ENCODE data around the gene FAM107B. TPM values are rescaled to one million over a fixed set of nuclear protein-coding genes. Genes with fewer than 3 reads are reported as not detected.

The FAM107B gene
- 100 to 1,000 TPM; 167 to 231 (median 189) TPM for total RNA-seq
- 100 to 1,000 TPM; 213 to 236 TPM for polyA plus RNA-seq
- 286 reads per million, percentile 96 among the genes with 10 or more reads in this experiment for total RNA-seq

DNA sequence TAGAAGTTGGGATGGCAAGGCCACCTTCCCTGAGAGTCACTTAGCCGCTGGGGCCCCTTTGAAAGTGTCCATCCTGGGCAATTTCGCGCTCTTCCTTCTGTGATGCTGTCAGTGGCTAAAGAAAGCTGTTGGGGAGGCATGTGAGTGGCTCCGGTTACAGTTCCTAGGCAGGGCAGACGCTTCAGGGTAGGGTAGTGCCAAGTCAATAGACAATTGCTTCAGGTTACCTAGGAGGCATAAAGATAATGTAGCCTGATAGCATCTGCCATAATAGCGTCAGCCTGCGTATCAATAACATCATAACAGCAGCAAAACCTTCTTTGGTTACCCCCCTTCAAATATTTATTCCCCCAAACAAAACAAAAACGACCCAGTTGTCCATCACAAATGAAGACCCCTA, at the start of gene FAM107B:
TSS of gene FAM107B (minus strand) at position 101 of the 400 bp plus-strand sequence. CDS start 234 bp downstream, outside the sequence.
- H3K27ac Mint-ChIP-seq: peak within 1 kb of the TSS in 1 of 9 donors; percentile 51
- H3K27me3 Mint-ChIP-seq: peaks cover 0 to 11% (median 0%) of the 10 kb centered on the region in 5 donors
- Histone ChIP-seq H3K9me3 (ENCODE audit: control insufficient read depth in 2 of 3, low read length in 3 of 3) (no peaks in the 10 kb centered on the region), H3K4me3 (ENCODE audit: low read length) (no peak within 1 kb of the TSS), H3K27ac (ENCODE audit: low read depth, low read length) (no peak within 1 kb of the TSS), H3K4me1 (ENCODE audit: control insufficient read depth in 2 of 2, insufficient read depth in 2 of 2, low read length in 2 of 2) (no peaks in the 10 kb centered on the region), H3K36me3 (ENCODE audit: control insufficient read depth in 2 of 3, insufficient read depth in 3 of 3, low read length in 3 of 3) (no peaks in the 10 kb centered on the region), H3K27me3 (ENCODE audit: control insufficient read depth in 2 of 2, insufficient read depth in 2 of 2, low read length in 2 of 2) (no peaks in the 10 kb centered on the region)
- intact Hi-C loops (cut with micrococcal nuclease): no loop called here
- peaks cover 0 to 14% (median 10%) of the 10 kb centered on the region in 7 donors for H3K4me1 Mint-ChIP-seq
- ChIA-PET POLR2A (no interaction called here), CTCF (no interaction called here)
- no peak for ATAC-seq
- H3K36me3 Mint-ChIP-seq: no peaks in the 10 kb centered on the region
- H3K4me3 Mint-ChIP-seq: no peak within 1 kb of the TSS
- H3K9me3 Mint-ChIP-seq: peaks cover 0 to 2% (median 0%) of the 10 kb centered on the region in 11 donors
- no peak for DNase-seq

DNA sequence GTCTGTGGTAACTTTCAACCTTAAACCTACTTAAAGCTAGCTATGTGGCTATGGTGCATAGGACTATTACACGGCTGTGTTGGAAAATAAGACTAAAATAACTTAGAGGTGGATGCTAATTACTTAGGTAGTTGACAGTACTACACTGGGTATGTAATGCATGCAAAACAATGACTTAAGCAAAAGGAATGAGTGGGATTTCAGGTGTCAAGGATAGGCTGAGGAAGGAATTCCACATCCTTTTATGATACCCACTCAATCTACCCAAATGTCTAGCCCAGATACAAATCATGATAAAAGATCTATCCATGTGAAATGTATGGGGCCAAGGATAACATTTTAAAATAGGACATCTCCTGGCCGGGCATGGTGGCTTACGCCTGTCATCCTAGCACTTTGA, 49.3 kb upstream of the FAM107B start:
- Histone ChIP-seq H3K4me1 (ENCODE audit: control insufficient read depth in 2 of 2, insufficient read depth in 2 of 2, low read length in 2 of 2) (no peaks in the 10 kb centered on the region), H3K27ac (ENCODE audit: low read depth, low read length) (no peak overlapping the region), H3K4me3 (ENCODE audit: low read length) (no peak overlapping the region), H3K27me3 (ENCODE audit: control insufficient read depth in 2 of 2, insufficient read depth in 2 of 2, low read length in 2 of 2) (no peaks in the 10 kb centered on the region), H3K36me3 (ENCODE audit: control insufficient read depth in 2 of 3, insufficient read depth in 3 of 3, low read length in 3 of 3) (no peaks in the 10 kb centered on the region), H3K9me3 (ENCODE audit: control insufficient read depth in 2 of 3, low read length in 3 of 3) (no peaks in the 10 kb centered on the region)
- Mint-ChIP-seq H3K27ac (no peak overlapping the region), H3K4me3 (no peak overlapping the region), H3K9me3 (no peaks in the 10 kb centered on the region), H3K27me3 (peaks cover 0 to 10% (median 0%) of the 10 kb centered on the region in 5 donors), H3K4me1 (peaks cover 0 to 15% (median 3%) of the 10 kb centered on the region in 7 donors), H3K36me3 (peaks cover 0 to 2% (median 0%) of the 10 kb centered on the region in 5 donors)
- DNase-seq (no peak), ATAC-seq (no peak)
- intact Hi-C loops (cut with micrococcal nuclease): loop anchor here (1.0 to 5.0 kb wide), 8 partner anchors 177 to 1037 kb away; no protein-coding TSS in a partner anchor
- CTCF ChIA-PET: interaction anchor here (0.7 to 3.0 kb wide), 8 partner anchors 13 to 333 kb away, joined by 3 to 24 read pairs (median 4); no protein-coding TSS in a partner anchor
- POLR2A ChIA-PET: interaction anchor here (0.6 kb wide), 1 partner anchor 273 kb away, joined by 3 read pairs; no protein-coding TSS in a partner anchor

DNA sequence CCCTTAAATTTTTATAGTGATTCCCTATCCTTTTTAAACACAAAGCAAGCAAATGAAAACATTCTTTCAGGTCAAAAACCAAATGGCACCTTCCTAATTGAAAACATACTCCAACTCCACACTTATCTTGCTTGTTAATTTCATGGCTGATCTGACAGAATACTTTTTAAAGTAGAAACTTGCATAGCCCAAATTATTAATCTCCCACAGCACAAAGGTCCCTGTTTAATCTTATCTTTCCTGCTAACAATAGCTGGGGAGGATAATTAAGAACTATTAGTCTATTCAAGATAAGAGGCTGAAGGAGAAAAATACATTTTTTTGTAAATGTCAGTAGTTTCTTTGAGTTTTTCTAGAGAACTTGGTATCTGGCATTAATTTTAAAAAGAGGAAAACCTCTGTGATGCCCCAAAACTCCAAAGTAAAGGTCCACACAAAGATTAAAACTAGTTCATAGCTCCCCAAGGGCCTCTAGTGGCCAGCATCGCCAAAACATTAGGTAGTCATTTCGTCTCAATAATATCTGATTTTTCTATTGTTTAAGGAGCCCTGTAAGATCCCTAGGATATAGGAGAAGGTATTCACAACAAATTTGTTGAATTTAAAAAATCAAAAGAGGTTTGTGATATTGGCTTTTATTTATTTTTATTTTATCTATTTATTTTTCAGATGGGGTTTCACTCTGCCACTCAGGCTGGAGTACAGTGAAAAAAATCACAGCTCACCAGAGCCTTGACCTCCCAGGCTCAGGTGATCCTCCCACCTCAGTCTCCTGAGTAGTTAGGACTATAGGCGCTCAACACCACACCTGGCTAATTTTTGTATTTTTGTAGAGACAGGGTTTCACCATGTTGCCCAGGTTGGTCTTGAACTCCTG, 48.4 kb upstream of the FAM107B start:
- Mint-ChIP-seq H3K4me1 (peaks cover 0 to 15% (median 3%) of the 10 kb centered on the region in 7 donors), H3K9me3 (no peaks in the 10 kb centered on the region), H3K27ac (peak overlapping the region in 4 of 9 donors; percentile 5 to 14 (median 10)), H3K27me3 (peaks cover 0 to 10% (median 0%) of the 10 kb centered on the region in 5 donors), H3K4me3 (no peak overlapping the region), H3K36me3 (peaks cover 0 to 2% (median 0%) of the 10 kb centered on the region in 5 donors)
- ChIA-PET CTCF (interaction anchor here (0.6 to 3.0 kb wide), 17 partner anchors 14 to 332 kb away, joined by 3 to 24 read pairs (median 4); no protein-coding TSS in a partner anchor), POLR2A (interaction anchor here (0.6 to 1.2 kb wide), 5 partner anchors 13 to 622 kb away, joined by 3 to 4 read pairs (median 3); no protein-coding TSS in a partner anchor)
- H3K4me3 ChIP-seq (ENCODE audit: low read length): no peak overlapping the region
- no peak overlapping the region for H3K27ac ChIP-seq (ENCODE audit: low read depth, low read length)
- DNase-seq (peak in 6 of 9 donors; percentile 14 to 54 (median 38)), ATAC-seq (peak; percentile 64)
- H3K36me3 ChIP-seq (ENCODE audit: control insufficient read depth in 2 of 3, insufficient read depth in 3 of 3, low read length in 3 of 3): no peaks in the 10 kb centered on the region
- no peaks in the 10 kb centered on the region for H3K9me3 ChIP-seq (ENCODE audit: control insufficient read depth in 2 of 3, low read length in 3 of 3)
- intact Hi-C loops (cut with micrococcal nuclease): loop anchor here (1.0 to 5.0 kb wide), 8 partner anchors 176 to 1036 kb away; no protein-coding TSS in a partner anchor
- H3K4me1 ChIP-seq (ENCODE audit: control insufficient read depth in 2 of 2, insufficient read depth in 2 of 2, low read length in 2 of 2): no peaks in the 10 kb centered on the region
- no peaks in the 10 kb centered on the region for H3K27me3 ChIP-seq (ENCODE audit: control insufficient read depth in 2 of 2, insufficient read depth in 2 of 2, low read length in 2 of 2)

DNA sequence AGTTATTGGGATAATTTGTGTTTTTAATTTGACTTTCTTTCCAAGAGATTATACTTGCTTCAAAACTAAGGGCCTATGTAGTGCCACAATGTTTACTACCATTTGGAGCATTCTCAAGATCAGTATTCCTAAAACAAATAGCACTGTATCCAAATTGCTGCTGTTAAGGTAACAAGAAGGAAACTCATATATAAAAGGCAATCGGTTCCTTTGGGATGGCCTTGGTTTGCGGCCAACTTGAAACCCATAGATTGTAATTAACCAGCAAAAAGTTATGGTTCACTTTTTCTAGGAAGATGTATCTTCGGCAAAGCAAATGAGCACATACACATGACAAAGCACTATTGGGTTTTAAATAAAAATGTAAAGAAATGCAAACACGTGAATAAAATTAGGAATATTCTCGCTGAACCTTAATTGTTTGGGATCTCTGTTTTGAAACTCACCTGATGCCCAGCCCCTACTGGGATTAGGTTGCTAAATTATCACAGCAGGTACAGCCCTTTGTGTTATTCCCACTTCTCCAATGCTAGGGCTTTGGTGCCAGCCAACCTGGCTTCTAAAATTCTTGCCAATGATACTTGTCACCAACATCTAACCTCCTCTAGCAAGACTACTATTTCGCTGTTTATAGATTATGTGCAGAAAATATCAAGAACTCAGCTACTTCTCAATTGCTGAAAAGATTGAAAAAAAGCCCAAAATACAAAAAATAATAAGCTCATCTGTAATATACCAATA, 47.1 kb upstream of the FAM107B start:
- no peak overlapping the region for H3K4me3 ChIP-seq (ENCODE audit: low read length)
- Mint-ChIP-seq H3K36me3 (peaks cover 0 to 2% (median 0%) of the 10 kb centered on the region in 5 donors), H3K9me3 (no peaks in the 10 kb centered on the region), H3K4me1 (peaks cover 0 to 14% (median 3%) of the 10 kb centered on the region in 7 donors), H3K4me3 (no peak overlapping the region), H3K27ac (no peak overlapping the region), H3K27me3 (peaks cover 0 to 10% (median 0%) of the 10 kb centered on the region in 5 donors)
- DNase-seq: no peak
- intact Hi-C loops (cut with micrococcal nuclease): loop anchor here (2.0 to 5.0 kb wide), 4 partner anchors 175 to 1035 kb away; no protein-coding TSS in a partner anchor
- no peaks in the 10 kb centered on the region for H3K4me1 ChIP-seq (ENCODE audit: control insufficient read depth in 2 of 2, insufficient read depth in 2 of 2, low read length in 2 of 2)
- H3K27ac ChIP-seq (ENCODE audit: low read depth, low read length): no peak overlapping the region
- no peaks in the 10 kb centered on the region for H3K27me3 ChIP-seq (ENCODE audit: control insufficient read depth in 2 of 2, insufficient read depth in 2 of 2, low read length in 2 of 2)
- H3K36me3 ChIP-seq (ENCODE audit: control insufficient read depth in 2 of 3, insufficient read depth in 3 of 3, low read length in 3 of 3): no peaks in the 10 kb centered on the region
- CTCF ChIA-PET: interaction anchor here (0.6 to 3.0 kb wide), 10 partner anchors 155 to 322 kb away, joined by 3 to 24 read pairs (median 4); no protein-coding TSS in a partner anchor
- POLR2A ChIA-PET: interaction anchor here (0.5 to 1.2 kb wide), 4 partner anchors 15 to 273 kb away, joined by 3 to 4 read pairs (median 4); partner anchors contain the start of gene MEIG1
- H3K9me3 ChIP-seq (ENCODE audit: control insufficient read depth in 2 of 3, low read length in 3 of 3): no peaks in the 10 kb centered on the region
- no peak for ATAC-seq

DNA sequence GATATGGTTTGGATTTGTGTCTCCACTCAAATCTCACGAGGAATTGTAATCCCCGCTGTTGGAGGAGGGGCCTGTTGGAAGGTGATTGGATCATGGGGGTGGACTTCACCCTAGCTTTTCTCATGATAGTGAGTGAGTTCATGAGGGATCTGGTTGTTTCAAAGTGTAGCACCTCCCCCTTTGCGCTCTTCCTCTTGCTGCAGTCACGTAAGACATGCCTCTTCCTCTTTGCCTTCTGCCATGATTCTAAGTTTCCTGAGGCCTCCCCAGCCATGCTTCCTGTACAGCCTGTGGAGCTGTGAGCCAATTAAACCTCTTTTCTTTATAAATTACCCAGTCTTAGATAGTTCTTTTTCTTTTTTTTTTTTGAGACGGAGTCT, 46.1 kb upstream of the FAM107B start:
- Histone ChIP-seq H3K4me1 (ENCODE audit: control insufficient read depth in 2 of 2, insufficient read depth in 2 of 2, low read length in 2 of 2) (no peaks in the 10 kb centered on the region), H3K9me3 (ENCODE audit: control insufficient read depth in 2 of 3, low read length in 3 of 3) (no peaks in the 10 kb centered on the region), H3K27ac (ENCODE audit: low read depth, low read length) (no peak overlapping the region), H3K36me3 (ENCODE audit: control insufficient read depth in 2 of 3, insufficient read depth in 3 of 3, low read length in 3 of 3) (no peaks in the 10 kb centered on the region), H3K4me3 (ENCODE audit: low read length) (no peak overlapping the region), H3K27me3 (ENCODE audit: control insufficient read depth in 2 of 2, insufficient read depth in 2 of 2, low read length in 2 of 2) (no peaks in the 10 kb centered on the region)
- Mint-ChIP-seq H3K4me3 (no peak overlapping the region), H3K36me3 (peaks cover 0 to 2% (median 0%) of the 10 kb centered on the region in 5 donors), H3K4me1 (peaks cover 0 to 11% (median 0%) of the 10 kb centered on the region in 7 donors), H3K9me3 (no peaks in the 10 kb centered on the region), H3K27ac (peak overlapping the region in 1 of 9 donors; percentile 66), H3K27me3 (peaks cover 0 to 1% (median 0%) of the 10 kb centered on the region in 5 donors)
- CTCF ChIA-PET: interaction anchor here (0.6 to 1.3 kb wide), 2 partner anchors 154 to 283 kb away, joined by 3 to 4 read pairs; no protein-coding TSS in a partner anchor
- POLR2A ChIA-PET: no interaction called here
- ATAC-seq (no peak), DNase-seq (no peak)
- intact Hi-C loops (cut with micrococcal nuclease): loop anchor here (5.0 kb wide), 3 partner anchors 173 to 1033 kb away; no protein-coding TSS in a partner anchor
